ENCODE measurements around the gene DYNC2LI1.

The DYNC2LI1 gene

GRCh38 chr2:43810452-43810851 lies 36.6 kb downstream of the DYNC2LI1 start:
- H3K27ac ChIP-seq (ENCODE audit: low read depth, low read length): no peak overlapping the region
- no peaks in the 10 kb centered on the region for H3K9me3 ChIP-seq (ENCODE audit: control insufficient read depth in 1 of 2, low read length in 2 of 2)
- H3K4me3 ChIP-seq (ENCODE audit: low read depth in 1 of 2, low read length in 2 of 2): no peak overlapping the region

GRCh38 chr2:43810888-43811287 lies 37.0 kb downstream of the DYNC2LI1 start:
- H3K4me3 ChIP-seq (ENCODE audit: low read depth in 1 of 2, low read length in 2 of 2): no peak overlapping the region
- H3K9ac ChIP-seq (ENCODE audit: low read depth in 1 of 2, low read length in 2 of 2): no peak overlapping the region
- peaks cover 4% of the 10 kb centered on the region in 2 donors for H3K36me3 ChIP-seq (ENCODE audit: control insufficient read depth in 1 of 2, insufficient read depth in 2 of 2, low read length in 2 of 2)
- H3K9me3 ChIP-seq (ENCODE audit: control insufficient read depth in 1 of 2, low read length in 2 of 2): no peaks in the 10 kb centered on the region
- H3K27ac ChIP-seq (ENCODE audit: low read depth, low read length): no peak overlapping the region
- peaks cover 13 to 16% of the 10 kb centered on the region in 2 donors for H3K4me1 ChIP-seq (ENCODE audit: control insufficient read depth in 1 of 2, insufficient read depth in 2 of 2, low read length in 2 of 2)
- H3K27me3 ChIP-seq (ENCODE audit: control insufficient read depth in 1 of 2, insufficient read depth in 2 of 2, low read length in 2 of 2): no peaks in the 10 kb centered on the region

More at GRCh38 chr2:43810452-43810851, 36.6 kb downstream of the DYNC2LI1 start:
- H3K4me1 ChIP-seq (ENCODE audit: control insufficient read depth in 1 of 2, insufficient read depth in 2 of 2, low read length in 2 of 2): peaks cover 13 to 16% of the 10 kb centered on the region in 2 donors
- H3K36me3 ChIP-seq (ENCODE audit: control insufficient read depth in 1 of 2, insufficient read depth in 2 of 2, low read length in 2 of 2): peaks cover 3 to 6% of the 10 kb centered on the region in 2 donors
- no peak overlapping the region for H3K9ac ChIP-seq (ENCODE audit: low read depth in 1 of 2, low read length in 2 of 2)
- H3K27me3 ChIP-seq (ENCODE audit: control insufficient read depth in 1 of 2, insufficient read depth in 2 of 2, low read length in 2 of 2): no peaks in the 10 kb centered on the region

GRCh38 chr2:43812006-43812405 lies 38.2 kb downstream of the DYNC2LI1 start:
- no peak overlapping the region for H3K9ac ChIP-seq (ENCODE audit: low read depth in 1 of 2, low read length in 2 of 2)
- H3K4me3 ChIP-seq (ENCODE audit: low read depth in 1 of 2, low read length in 2 of 2): no peak overlapping the region
- peaks cover 12% of the 10 kb centered on the region in 2 donors for H3K4me1 ChIP-seq (ENCODE audit: control insufficient read depth in 1 of 2, insufficient read depth in 2 of 2, low read length in 2 of 2)
- H3K9me3 ChIP-seq (ENCODE audit: control insufficient read depth in 1 of 2, low read length in 2 of 2): no peaks in the 10 kb centered on the region
- no peaks in the 10 kb centered on the region for H3K27me3 ChIP-seq (ENCODE audit: control insufficient read depth in 1 of 2, insufficient read depth in 2 of 2, low read length in 2 of 2)
- H3K36me3 ChIP-seq (ENCODE audit: control insufficient read depth in 1 of 2, insufficient read depth in 2 of 2, low read length in 2 of 2): peaks cover 4 to 9% of the 10 kb centered on the region in 2 donors
- no peak overlapping the region for H3K27ac ChIP-seq (ENCODE audit: low read depth, low read length)

GRCh38 chr2:43812947-43813346 lies 39.1 kb downstream of the DYNC2LI1 start:
- H3K4me1 ChIP-seq (ENCODE audit: control insufficient read depth in 1 of 2, insufficient read depth in 2 of 2, low read length in 2 of 2): peaks cover 4 to 9% of the 10 kb centered on the region in 2 donors
- no peak overlapping the region for H3K27ac ChIP-seq (ENCODE audit: low read depth, low read length)

GRCh38 chr2:43814711-43815110 lies 40.9 kb downstream of the DYNC2LI1 start:
- Histone ChIP-seq H3K9me3 (ENCODE audit: control insufficient read depth in 1 of 2, low read length in 2 of 2) (no peaks in the 10 kb centered on the region), H3K36me3 (ENCODE audit: control insufficient read depth in 1 of 2, insufficient read depth in 2 of 2, low read length in 2 of 2) (peaks cover 4 to 9% of the 10 kb centered on the region in 2 donors), H3K27me3 (ENCODE audit: control insufficient read depth in 1 of 2, insufficient read depth in 2 of 2, low read length in 2 of 2) (no peaks in the 10 kb centered on the region), H3K4me1 (ENCODE audit: control insufficient read depth in 1 of 2, insufficient read depth in 2 of 2, low read length in 2 of 2) (peaks cover 1 to 7% of the 10 kb centered on the region in 2 donors), H3K9ac (ENCODE audit: low read depth in 1 of 2, low read length in 2 of 2) (no peak overlapping the region), H3K27ac (ENCODE audit: low read depth, low read length) (no peak overlapping the region), H3K4me3 (ENCODE audit: low read depth in 1 of 2, low read length in 2 of 2) (no peak overlapping the region)

More at GRCh38 chr2:43812947-43813346, 39.1 kb downstream of the DYNC2LI1 start:
- H3K9me3 ChIP-seq (ENCODE audit: control insufficient read depth in 1 of 2, low read length in 2 of 2): no peaks in the 10 kb centered on the region
- no peak overlapping the region for H3K9ac ChIP-seq (ENCODE audit: low read depth in 1 of 2, low read length in 2 of 2)
- H3K4me3 ChIP-seq (ENCODE audit: low read depth in 1 of 2, low read length in 2 of 2): no peak overlapping the region
- H3K27me3 ChIP-seq (ENCODE audit: control insufficient read depth in 1 of 2, insufficient read depth in 2 of 2, low read length in 2 of 2): no peaks in the 10 kb centered on the region
- H3K36me3 ChIP-seq (ENCODE audit: control insufficient read depth in 1 of 2, insufficient read depth in 2 of 2, low read length in 2 of 2): peaks cover 4 to 9% of the 10 kb centered on the region in 2 donors

GRCh38 chr2:43818761-43819160 lies 44.9 kb downstream of the DYNC2LI1 start:
- no peaks in the 10 kb centered on the region for H3K27me3 ChIP-seq (ENCODE audit: control insufficient read depth in 1 of 2, insufficient read depth in 2 of 2, low read length in 2 of 2)
- no peaks in the 10 kb centered on the region for H3K9me3 ChIP-seq (ENCODE audit: control insufficient read depth in 1 of 2, low read length in 2 of 2)
- no peak overlapping the region for H3K9ac ChIP-seq (ENCODE audit: low read depth in 1 of 2, low read length in 2 of 2)
- H3K27ac ChIP-seq (ENCODE audit: low read depth, low read length): no peak overlapping the region
- H3K36me3 ChIP-seq (ENCODE audit: control insufficient read depth in 1 of 2, insufficient read depth in 2 of 2, low read length in 2 of 2): peaks cover 0 to 12% of the 10 kb centered on the region in 2 donors
- H3K4me1 ChIP-seq (ENCODE audit: control insufficient read depth in 1 of 2, insufficient read depth in 2 of 2, low read length in 2 of 2): peaks cover 6 to 13% of the 10 kb centered on the region in 2 donors
- H3K4me3 ChIP-seq (ENCODE audit: low read depth in 1 of 2, low read length in 2 of 2): no peak overlapping the region

GRCh38 chr2:43819491-43820163 lies 45.8 kb downstream of the DYNC2LI1 start:
- Histone ChIP-seq H3K4me1 (ENCODE audit: control insufficient read depth in 1 of 2, insufficient read depth in 2 of 2, low read length in 2 of 2) (peaks cover 6 to 13% of the 10 kb centered on the region in 2 donors), H3K4me3 (ENCODE audit: low read depth in 1 of 2, low read length in 2 of 2) (peak overlapping the region in 1 of 2 donors; percentile 11), H3K36me3 (ENCODE audit: control insufficient read depth in 1 of 2, insufficient read depth in 2 of 2, low read length in 2 of 2) (peaks cover 0 to 18% of the 10 kb centered on the region in 2 donors), H3K9me3 (ENCODE audit: control insufficient read depth in 1 of 2, low read length in 2 of 2) (no peaks in the 10 kb centered on the region), H3K9ac (ENCODE audit: low read depth in 1 of 2, low read length in 2 of 2) (peak overlapping the region in 1 of 2 donors; percentile 8), H3K27me3 (ENCODE audit: control insufficient read depth in 1 of 2, insufficient read depth in 2 of 2, low read length in 2 of 2) (no peaks in the 10 kb centered on the region), H3K27ac (ENCODE audit: low read depth, low read length) (no peak overlapping the region)

- Histone ChIP-seq H3K9me3 (ENCODE audit: control insufficient read depth in 1 of 2, low read length in 2 of 2) (no peaks in the 10 kb centered on the region), H3K4me3 (ENCODE audit: low read depth in 1 of 2, low read length in 2 of 2) (no peak overlapping the region), H3K9ac (ENCODE audit: low read depth in 1 of 2, low read length in 2 of 2) (no peak overlapping the region), H3K27ac (ENCODE audit: low read depth, low read length) (no peak overlapping the region), H3K36me3 (ENCODE audit: control insufficient read depth in 1 of 2, insufficient read depth in 2 of 2, low read length in 2 of 2) (peaks cover 0 to 13% of the 10 kb centered on the region in 2 donors), H3K4me1 (ENCODE audit: control insufficient read depth in 1 of 2, insufficient read depth in 2 of 2, low read length in 2 of 2) (peaks cover 6 to 13% of the 10 kb centered on the region in 2 donors), H3K27me3 (ENCODE audit: control insufficient read depth in 1 of 2, insufficient read depth in 2 of 2, low read length in 2 of 2) (no peaks in the 10 kb centered on the region)
These were observed 49.0 kb downstream of the DYNC2LI1 start for GRCh38 chr2:43822839-43823238.

GRCh38 chr2:43823751-43824150 lies 49.9 kb downstream of the DYNC2LI1 start:
- Histone ChIP-seq H3K4me3 (ENCODE audit: low read depth in 1 of 2, low read length in 2 of 2) (no peak overlapping the region), H3K9me3 (ENCODE audit: control insufficient read depth in 1 of 2, low read length in 2 of 2) (no peaks in the 10 kb centered on the region), H3K4me1 (ENCODE audit: control insufficient read depth in 1 of 2, insufficient read depth in 2 of 2, low read length in 2 of 2) (peaks cover 6% of the 10 kb centered on the region in 2 donors), H3K27me3 (ENCODE audit: control insufficient read depth in 1 of 2, insufficient read depth in 2 of 2, low read length in 2 of 2) (no peaks in the 10 kb centered on the region), H3K9ac (ENCODE audit: low read depth in 1 of 2, low read length in 2 of 2) (no peak overlapping the region), H3K27ac (ENCODE audit: low read depth, low read length) (no peak overlapping the region), H3K36me3 (ENCODE audit: control insufficient read depth in 1 of 2, insufficient read depth in 2 of 2, low read length in 2 of 2) (peaks cover 0 to 13% of the 10 kb centered on the region in 2 donors)

GRCh38 chr2:43824512-43824911 lies 50.7 kb downstream of the DYNC2LI1 start:
- Histone ChIP-seq H3K4me1 (ENCODE audit: control insufficient read depth in 1 of 2, insufficient read depth in 2 of 2, low read length in 2 of 2) (peaks cover 6% of the 10 kb centered on the region in 2 donors), H3K27me3 (ENCODE audit: control insufficient read depth in 1 of 2, insufficient read depth in 2 of 2, low read length in 2 of 2) (no peaks in the 10 kb centered on the region), H3K36me3 (ENCODE audit: control insufficient read depth in 1 of 2, insufficient read depth in 2 of 2, low read length in 2 of 2) (peaks cover 0 to 13% of the 10 kb centered on the region in 2 donors), H3K9ac (ENCODE audit: low read depth in 1 of 2, low read length in 2 of 2) (no peak overlapping the region), H3K4me3 (ENCODE audit: low read depth in 1 of 2, low read length in 2 of 2) (no peak overlapping the region), H3K27ac (ENCODE audit: low read depth, low read length) (no peak overlapping the region), H3K9me3 (ENCODE audit: control insufficient read depth in 1 of 2, low read length in 2 of 2) (no peaks in the 10 kb centered on the region)

Data from duodenal mucosa (tissue), 2 donors.